KOPT-K1 (cell line): ENCODE results near the gene GALNT18.

ENCODE experiments used
- H3K27ac ChIP-seq: fragments of 200-600 bp; sonication (generic); 2 replicates; pipeline ENCODE4 v1.5.1; 2016; ENCODE audit warnings: antibody characterized with exemption, mild to moderate bottlenecking, low read depth, low read length; ENCODE audit not compliant: poor library complexity, severe bottlenecking
- H3K36me3 ChIP-seq: fragments of 200-600 bp; sonication (generic); 2 replicates; pipeline ENCODE4 v1.5.1; 2017; ENCODE audit warnings: antibody characterized with exemption, mild to moderate bottlenecking, low read length, moderate library complexity; ENCODE audit not compliant: insufficient read depth
- H3K9me3 ChIP-seq: fragments of 200-600 bp; sonication (generic); 2 replicates; pipeline ENCODE4 v1.5.1; 2017; ENCODE audit warnings: antibody characterized with exemption, low read length, mild to moderate bottlenecking; ENCODE audit not compliant: insufficient read depth, poor library complexity, severe bottlenecking

GALNT18 gene

DNA sequence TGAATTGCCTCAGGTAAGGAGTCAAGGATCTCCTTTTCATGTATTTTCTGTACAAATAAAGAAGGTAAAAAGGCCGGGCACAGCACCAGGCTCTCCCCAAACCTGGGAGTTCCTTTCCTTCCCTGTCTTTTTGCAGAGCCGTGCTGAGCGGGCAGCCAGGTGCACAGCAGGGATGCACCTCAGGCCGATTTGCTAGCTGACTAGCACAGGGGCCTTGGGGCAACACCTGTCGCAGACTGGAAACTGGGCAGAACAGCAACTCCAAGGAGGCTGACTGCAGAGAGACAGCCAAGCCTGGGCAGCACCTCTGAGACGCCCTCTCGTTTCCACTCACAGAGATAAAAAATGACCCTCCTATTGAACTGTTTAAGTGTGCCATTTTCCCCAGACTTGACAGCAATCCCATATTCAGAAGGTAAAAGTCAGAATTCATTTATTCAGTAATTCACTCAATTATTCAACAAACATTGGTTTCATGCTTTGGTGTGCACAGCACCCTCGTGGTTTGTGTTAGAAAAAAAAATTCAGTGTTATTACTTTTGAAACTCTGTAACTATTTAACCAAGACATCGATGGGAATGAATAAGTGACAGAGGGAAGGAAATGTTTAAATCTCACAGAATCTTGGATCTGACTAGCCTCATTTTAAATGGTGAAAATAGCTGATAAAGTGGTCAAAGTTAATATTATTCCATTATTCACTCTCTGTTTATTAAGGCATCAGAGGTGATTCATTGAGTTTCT lies 120.9 kb downstream of the GALNT18 start:
- Histone ChIP-seq H3K9me3 (no peaks in the 10 kb centered on the region), H3K27ac (no peak overlapping the region), H3K36me3 (no peaks in the 10 kb centered on the region)

DNA sequence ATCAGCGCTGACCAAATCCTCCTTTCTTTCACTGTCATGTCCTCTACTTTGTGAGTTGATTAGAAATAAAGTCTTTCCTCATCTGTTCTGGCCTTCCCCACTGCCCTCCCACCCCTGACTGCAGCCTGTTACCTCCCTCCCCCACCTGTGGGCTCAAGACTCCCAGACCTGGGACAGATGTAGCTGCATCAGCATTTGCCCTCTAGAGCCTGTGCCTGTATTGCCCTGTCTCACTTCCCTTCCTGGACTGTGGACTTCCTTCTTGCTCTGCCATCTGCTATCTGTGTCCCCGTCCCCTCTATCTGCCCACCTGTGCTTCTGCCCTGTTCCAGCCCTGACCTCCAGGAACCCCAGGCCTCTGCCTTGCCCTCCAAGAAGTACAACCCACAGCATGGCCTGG lies 122.5 kb downstream of the GALNT18 start:
- Histone ChIP-seq H3K27ac (no peak overlapping the region), H3K9me3 (no peaks in the 10 kb centered on the region), H3K36me3 (no peaks in the 10 kb centered on the region)

DNA sequence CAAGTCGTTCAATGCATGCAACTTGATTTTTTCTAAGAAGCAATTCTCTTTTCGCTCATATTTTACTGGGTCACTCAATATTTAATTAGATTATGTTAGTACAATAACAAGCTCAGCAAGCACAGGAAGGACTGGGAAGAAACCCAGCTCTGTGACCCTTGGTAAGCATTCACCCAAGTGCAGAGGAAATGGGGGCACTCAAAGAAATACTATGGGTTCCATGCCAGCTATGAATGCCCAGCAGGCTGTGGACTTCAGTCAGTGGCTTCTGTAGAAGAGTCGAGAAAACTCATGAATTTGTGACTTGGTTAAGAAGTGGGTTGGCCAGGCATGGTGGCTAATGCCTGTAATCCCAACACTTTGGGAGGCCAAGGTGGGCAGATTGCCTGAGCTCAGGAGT lies 123.6 kb downstream of the GALNT18 start:
- no peak overlapping the region for H3K27ac ChIP-seq
- no peaks in the 10 kb centered on the region for H3K9me3 ChIP-seq
- no peaks in the 10 kb centered on the region for H3K36me3 ChIP-seq

DNA sequence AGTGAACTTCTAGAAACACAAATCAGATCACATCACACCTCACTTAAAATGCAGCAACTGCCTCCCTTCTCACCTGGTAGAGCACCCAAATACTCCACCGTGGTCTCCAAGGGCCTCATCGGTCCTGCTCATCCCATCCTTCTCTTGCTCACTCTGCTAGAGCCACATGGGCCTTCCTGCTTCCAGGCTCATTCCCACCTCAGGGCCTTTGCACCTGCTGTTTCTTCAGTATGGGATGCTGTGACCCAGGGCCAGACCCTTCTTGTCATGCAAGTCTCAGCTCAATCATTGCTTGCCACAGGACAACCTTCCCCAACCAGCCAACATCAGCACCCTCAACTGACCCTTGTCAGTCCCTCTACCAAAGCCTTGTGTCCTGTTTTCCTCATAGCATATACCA lies 124.9 kb downstream of the GALNT18 start:
- Histone ChIP-seq H3K27ac (no peak overlapping the region), H3K9me3 (no peaks in the 10 kb centered on the region), H3K36me3 (no peaks in the 10 kb centered on the region)

DNA sequence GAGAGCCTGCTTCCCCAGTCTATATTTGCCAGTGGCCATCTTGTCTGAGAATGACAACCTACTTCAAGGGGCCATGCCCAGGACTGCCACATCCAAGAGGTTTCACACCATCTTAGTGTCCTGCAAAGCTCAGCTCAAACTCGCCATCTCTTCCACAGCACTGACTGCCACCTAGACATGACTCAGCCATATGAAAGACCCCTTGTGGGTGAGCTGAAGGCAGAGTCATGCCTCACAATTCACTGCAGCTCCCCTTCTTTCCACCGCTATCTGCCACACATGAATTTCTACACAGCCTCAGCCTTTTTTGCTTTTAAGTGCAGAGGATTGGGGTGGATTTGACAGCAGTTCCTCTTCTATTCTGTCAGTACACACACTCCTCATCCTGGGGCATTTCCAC lies 127.5 kb downstream of the GALNT18 start:
- H3K36me3 ChIP-seq: no peaks in the 10 kb centered on the region
- H3K9me3 ChIP-seq: no peaks in the 10 kb centered on the region
- no peak overlapping the region for H3K27ac ChIP-seq

DNA sequence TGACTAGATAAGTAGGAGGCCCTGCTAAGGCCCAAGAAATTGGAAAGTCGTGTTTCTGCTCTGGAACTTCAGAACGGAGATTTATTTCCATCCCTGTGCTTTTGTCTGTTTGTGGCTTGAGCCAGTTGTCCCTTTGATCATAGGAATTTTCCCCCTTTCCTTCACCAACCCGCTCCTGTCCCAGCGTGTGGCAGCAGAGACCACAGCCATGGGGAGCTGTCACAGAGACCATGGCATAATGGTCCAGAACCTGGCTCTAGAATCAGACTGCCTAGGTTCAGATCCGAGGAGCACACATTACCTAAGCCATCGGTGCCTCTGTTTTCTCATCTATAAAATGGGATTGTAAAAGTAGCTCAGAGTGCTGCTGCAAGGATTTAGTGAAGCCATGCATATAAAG lies 128.1 kb downstream of the GALNT18 start:
- Histone ChIP-seq H3K36me3 (no peaks in the 10 kb centered on the region), H3K27ac (no peak overlapping the region), H3K9me3 (no peaks in the 10 kb centered on the region)

DNA sequence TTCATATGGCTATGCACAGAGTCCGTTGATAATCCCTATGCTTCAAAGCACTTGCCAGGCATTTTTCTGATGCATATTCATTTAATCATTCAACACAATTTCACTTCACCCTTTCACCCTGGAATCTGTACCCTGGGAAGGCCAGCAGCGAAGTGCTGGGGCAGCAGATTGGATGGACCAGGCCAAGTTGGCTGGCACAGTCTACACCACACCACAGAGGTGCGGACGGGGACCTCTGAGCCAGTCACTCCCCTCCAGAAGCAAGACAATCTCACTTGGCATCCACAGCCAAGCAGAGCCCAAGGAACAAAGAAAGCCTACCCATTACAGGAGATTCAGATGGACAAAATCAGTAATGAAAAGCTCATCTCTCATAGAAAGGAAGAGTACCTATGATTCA lies 130.2 kb downstream of the GALNT18 start:
- no peaks in the 10 kb centered on the region for H3K9me3 ChIP-seq
- no peak overlapping the region for H3K27ac ChIP-seq
- no peaks in the 10 kb centered on the region for H3K36me3 ChIP-seq

DNA sequence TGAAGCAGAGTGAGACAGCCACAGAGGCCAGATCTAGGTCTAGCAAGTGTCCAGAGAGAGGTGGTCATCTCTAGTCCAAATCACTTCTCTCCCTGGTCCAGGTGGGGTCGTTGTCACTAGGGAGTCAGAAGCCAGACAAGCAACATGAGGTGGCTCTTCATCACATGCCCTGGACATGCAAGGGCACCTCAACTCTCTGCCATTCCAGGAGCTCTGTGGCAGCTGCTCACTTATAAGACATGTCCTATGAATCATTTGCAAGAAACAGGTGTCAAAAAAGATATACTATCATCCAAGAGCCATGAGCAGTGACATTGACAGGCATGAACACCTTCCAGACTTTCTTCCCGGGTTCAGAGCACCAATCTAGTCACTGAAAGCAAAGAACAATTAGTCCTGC lies 130.8 kb downstream of the GALNT18 start:
- H3K9me3 ChIP-seq: no peaks in the 10 kb centered on the region
- no peaks in the 10 kb centered on the region for H3K36me3 ChIP-seq
- H3K27ac ChIP-seq: no peak overlapping the region

DNA sequence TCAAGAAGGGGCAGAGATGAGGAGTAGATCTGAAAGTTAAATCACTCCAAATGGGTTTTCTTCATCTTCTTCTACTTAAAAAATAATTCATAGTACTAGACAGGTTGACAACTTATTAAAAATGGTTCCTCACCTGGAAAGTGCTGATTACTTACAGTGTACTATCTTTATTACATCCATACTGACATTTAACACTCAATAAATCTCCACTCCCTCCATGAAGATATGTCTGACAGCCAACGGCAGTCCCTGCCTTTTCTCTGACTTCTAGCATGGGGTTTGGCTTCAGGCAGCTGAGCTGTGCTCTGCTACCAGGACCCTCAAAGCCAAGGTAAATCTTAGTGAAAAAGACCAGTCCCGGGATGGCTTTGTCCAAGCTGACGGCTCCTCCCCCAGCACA lies 135.4 kb downstream of the GALNT18 start:
- H3K36me3 ChIP-seq: no peaks in the 10 kb centered on the region
- H3K27ac ChIP-seq: no peak overlapping the region

DNA sequence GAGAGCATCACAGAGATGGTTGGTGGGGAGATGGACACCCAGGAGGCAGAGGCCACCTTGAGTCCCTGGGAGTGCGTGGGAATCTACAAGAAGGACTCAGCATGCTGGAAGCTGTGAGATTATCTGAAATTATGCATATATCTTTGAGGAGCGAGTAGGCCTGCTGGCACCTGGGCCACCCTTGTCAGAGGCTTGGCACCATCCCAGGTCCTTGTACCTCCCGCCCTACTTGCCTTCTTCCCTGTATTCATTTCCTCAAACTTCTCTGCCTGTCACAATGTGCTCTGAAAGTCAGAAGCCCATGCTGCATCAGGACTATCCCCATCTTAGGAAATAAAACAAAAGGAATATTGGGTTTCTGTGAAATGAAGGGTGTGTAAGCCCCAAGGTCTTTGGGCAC lies 135.8 kb downstream of the GALNT18 start:
- H3K36me3 ChIP-seq: no peaks in the 10 kb centered on the region
- no peaks in the 10 kb centered on the region for H3K9me3 ChIP-seq
- H3K27ac ChIP-seq: no peak overlapping the region

More for the DNA sequence above, 135.4 kb downstream of the GALNT18 start:
- H3K9me3 ChIP-seq: no peaks in the 10 kb centered on the region

DNA sequence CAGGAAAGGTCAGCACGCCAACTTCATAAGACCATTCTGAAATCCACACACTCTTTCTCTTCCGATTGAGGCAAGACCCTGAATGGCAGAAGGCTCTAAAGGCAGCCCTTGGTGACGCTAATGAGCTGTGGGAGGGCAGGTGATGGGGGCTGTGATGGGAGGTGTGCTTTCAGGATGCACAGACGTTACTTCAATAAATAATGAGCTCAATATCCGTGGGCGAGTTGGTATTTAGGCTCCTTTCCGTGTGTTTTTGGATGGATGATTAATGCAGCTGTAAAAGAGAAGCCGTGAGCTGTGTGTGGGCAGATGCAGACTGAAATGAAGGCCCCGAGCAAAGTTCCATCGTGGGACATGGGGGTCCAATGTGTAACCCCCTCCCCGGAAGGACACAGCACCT lies 138.2 kb downstream of the GALNT18 start:
- H3K36me3 ChIP-seq: no peaks in the 10 kb centered on the region
- H3K9me3 ChIP-seq: no peaks in the 10 kb centered on the region
- no peak overlapping the region for H3K27ac ChIP-seq

DNA sequence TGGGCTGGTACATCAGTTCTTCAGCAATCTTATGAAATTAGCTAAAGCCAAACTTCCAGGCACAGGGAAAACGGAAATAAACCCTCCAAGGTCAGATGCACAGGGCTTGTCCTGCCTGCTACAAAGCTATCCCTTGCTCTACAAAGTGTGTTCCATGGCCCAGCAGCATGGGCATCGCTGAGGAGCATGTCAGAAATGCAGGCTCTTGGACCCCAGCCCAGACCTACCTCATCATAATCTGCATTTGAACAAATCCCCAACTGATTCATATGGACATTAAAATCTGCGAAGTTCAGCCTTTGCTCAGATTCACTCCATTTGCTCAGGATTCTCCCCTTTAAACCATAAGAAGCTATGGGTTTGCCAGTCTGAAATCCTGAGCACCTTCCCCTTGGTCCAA lies 139.1 kb downstream of the GALNT18 start:
- H3K27ac ChIP-seq: no peak overlapping the region
- H3K9me3 ChIP-seq: no peaks in the 10 kb centered on the region
- no peaks in the 10 kb centered on the region for H3K36me3 ChIP-seq

DNA sequence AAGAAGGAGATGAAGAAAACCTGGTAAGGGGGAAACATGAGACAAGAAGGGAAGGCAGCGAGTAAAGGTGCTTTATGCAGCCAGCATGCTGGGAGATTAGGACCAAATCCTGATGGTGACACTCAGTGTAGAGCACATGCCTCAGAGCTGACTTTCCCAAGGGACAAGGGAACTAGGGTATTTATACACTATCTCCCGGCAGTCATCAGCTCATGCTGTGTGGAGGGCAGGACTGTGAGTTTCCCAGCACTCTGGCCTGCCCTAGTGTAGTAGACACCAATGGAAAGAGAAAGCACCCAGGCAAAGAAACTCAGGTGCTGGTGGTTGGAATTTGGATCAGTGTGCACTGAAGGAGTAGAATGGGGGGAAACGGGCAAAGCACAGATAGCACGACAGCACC lies 140.4 kb downstream of the GALNT18 start:
- no peaks in the 10 kb centered on the region for H3K36me3 ChIP-seq
- H3K9me3 ChIP-seq: no peaks in the 10 kb centered on the region
- H3K27ac ChIP-seq: no peak overlapping the region

DNA sequence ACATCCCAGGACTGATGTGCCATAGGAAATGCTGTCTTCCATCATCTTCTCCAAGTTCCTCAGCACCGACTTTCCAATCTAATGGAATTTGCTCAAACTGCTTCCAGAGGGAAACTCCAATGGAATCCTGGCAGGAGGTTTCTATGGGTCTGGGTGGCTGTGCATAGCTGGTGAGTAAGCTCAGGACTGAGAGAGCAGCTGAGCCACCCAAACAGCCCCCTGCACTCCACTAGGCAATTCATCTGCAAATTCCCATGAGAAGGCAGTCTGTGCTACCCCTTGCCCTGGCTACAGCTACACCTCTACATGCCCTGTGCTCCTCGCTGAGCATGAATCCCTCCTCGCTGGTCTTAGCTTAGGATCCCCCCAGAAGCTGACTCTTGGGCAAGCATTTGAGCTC lies 140.8 kb downstream of the GALNT18 start:
- Histone ChIP-seq H3K36me3 (no peaks in the 10 kb centered on the region), H3K27ac (no peak overlapping the region), H3K9me3 (no peaks in the 10 kb centered on the region)

DNA sequence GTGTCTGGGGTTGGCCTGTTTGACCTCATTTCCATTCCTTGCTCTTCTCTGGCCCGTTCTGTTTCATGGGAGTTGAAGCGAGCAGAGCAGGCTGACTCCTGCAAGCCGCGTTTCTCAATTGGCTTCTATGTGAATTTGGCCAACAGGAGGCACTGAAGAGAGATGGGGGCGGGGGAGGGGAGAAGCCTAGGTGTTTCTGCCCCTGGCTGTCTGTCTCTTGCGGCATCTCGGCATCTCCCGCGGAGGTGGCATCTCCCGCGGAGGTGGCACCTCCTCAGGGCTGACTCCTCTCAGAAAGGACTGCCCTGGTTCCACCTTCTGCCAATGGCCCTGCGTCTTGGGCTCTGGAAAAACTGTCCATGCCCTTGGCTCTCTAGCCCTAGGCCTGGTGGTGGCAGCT lies 143.1 kb downstream of the GALNT18 start:
- no peaks in the 10 kb centered on the region for H3K36me3 ChIP-seq
- H3K9me3 ChIP-seq: no peaks in the 10 kb centered on the region
- no peak overlapping the region for H3K27ac ChIP-seq

DNA sequence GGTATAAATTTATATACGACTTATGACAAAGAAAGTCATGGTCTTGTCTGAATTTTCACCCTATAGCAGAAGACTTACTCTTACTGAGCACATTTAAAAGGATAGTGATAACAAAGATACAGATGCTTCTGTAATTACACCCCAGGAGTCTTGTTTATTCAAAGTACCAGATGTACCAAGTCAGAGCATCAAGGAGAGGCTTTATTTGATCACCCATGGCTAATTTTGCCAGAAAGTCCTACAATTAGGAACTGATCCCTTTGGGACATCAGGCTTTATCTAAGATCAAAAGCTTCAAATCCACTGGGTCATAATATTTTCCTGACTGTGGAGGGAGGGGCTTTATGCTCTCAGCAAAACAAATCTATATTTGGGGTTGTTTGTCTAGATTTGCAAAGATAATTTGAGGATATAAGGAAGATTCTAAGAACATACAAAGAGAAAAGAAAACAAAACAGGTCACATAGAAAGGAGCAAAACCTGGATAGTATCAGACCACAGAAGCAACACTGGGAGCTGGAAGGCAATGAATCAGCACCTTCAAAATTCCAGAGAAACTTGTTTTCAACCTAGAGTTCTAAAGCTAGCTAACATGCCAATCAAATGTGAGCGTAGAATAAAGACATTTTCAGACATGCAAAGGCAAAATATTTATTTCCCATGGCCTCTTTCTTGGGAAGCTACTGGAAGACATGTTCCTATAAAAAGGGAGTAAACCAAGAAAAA lies 143.9 kb downstream of the GALNT18 start:
- H3K36me3 ChIP-seq: no peaks in the 10 kb centered on the region
- H3K27ac ChIP-seq: no peak overlapping the region
- H3K9me3 ChIP-seq: no peaks in the 10 kb centered on the region
